Esophagus squamous epithelium (tissue), 5 donors: ENCODE measurements around the gene CLMP. TPM values are rescaled to one million over a fixed set of nuclear protein-coding genes. Genes with fewer than 3 reads are reported as not detected.

ENCODE experiments used
- DNase-seq: peaks from one replicate; lab custom pipeline; 2025; lab: John Stamatoyannopoulos, UW
- H3K27ac ChIP-seq, 4 donors: fragments of 200-600 bp; sonication (generic); one replicate each; pipeline ENCODE4 v1.5.1; 2016 to 2019; ENCODE audit warnings: mild to moderate bottlenecking in 1 of 4
- H3K27me3 ChIP-seq, 4 donors: fragments of 200-600 bp; sonication (generic); 1 replicate in 3 of 4; 2 replicates in 1 of 4; pipeline versions ENCODE4 v1.5.1 to v1.6.0; 2017 to 2021; ENCODE audit warnings: antibody characterized with exemption in 1 of 4
- H3K36me3 ChIP-seq, 3 donors: fragments of 200-600 bp; sonication (generic); one replicate each; pipeline ENCODE4 v1.5.1; 2016 to 2019
- H3K4me1 ChIP-seq, 3 donors: fragments of 200-600 bp; sonication (generic); one replicate each; pipeline ENCODE4 v1.5.1; 2017 to 2019
- H3K4me3 ChIP-seq, 4 donors: fragments of 200-600 bp; sonication (generic); 1 replicate in 3 of 4; 2 replicates in 1 of 4; pipeline ENCODE4 v1.5.1; 2016 to 2019; ENCODE audit warnings: mild to moderate bottlenecking in 2 of 4, moderate library complexity in 1 of 4
- H3K9me3 ChIP-seq, 3 donors: fragments of 200-600 bp; sonication (generic); one replicate each; pipeline ENCODE4 v1.5.1; 2016 to 2019
- CTCF ChIP-seq, 6 experiments: fragments of 450-650 bp in 4 of 6; fragments of 200-600 bp in 2 of 6; sonication (generic) in 2 of 6; IDR thresholded peaks; one replicate each; pipeline ENCODE4 v1.5.1; 2016 to 2019; ENCODE audit warnings: antibody characterized with exemption in 6 of 6, mild to moderate bottlenecking in 4 of 6, moderate library complexity in 4 of 6
- POLR2A ChIP-seq, 4 donors: fragments of 450-650 bp; IDR thresholded peaks; one replicate each; pipeline ENCODE4 v1.6.1; 2017; ENCODE audit warnings: antibody characterized with exemption in 4 of 4, mild to moderate bottlenecking in 4 of 4, moderate library complexity in 3 of 4
- WGBS, 2 donors: methylation state at CpG; one replicate each; pipeline ENCODE4 v1.1.5; 2018; 5-methylcytosine and 5-hydroxymethylcytosine counted together
- intact Hi-C: fragments of 100-400 bp; cut with DNase I; formaldehyde crosslinking; loops from one replicate; pipeline ENCODE4 v1.15.0; 2022
- total RNA-seq, 4 donors: library from RNA; depleted of rRNA; stranded (reverse); fragments of >200 nt; gene quantifications; one replicate each; pipeline ENCODE4 v1.1.0, GENCODE V29; 2016
- donor health status: DM: yes; HTN: yes; CAD: no.

CLMP gene
- total RNA-seq, 4 donors from 2014 or later = 4.8 to 47.9 (median 15.2) TPM

DNA sequence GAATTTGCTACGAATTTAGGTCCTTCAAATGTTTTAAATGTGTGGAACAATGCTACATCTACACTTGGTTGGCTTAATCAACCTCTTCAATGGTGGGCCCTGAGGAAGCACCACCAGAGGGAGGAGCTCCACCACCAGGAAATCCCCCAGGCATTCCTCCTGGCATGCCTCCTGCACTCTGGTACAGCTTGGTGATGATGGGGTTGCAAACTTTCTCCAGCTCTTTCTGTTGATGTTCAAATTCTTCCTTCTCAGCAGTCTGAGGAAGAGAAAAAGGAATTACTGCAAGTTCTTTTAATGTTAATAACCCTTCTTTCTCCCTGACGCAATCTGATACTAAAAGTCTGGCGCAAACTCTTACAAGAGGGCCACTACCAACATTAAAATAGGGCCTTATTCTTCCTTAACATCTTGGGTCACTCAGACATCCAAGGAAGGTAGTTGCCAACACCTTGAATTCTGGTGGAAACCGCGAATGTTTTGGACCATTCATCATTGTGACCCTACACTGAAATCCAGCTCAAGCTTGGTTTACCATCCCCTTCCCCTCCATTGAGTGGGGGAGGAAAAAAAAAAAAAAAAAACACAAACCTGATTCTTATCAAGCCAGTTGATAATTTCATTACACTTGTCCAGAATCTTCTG lies 137.3 kb downstream of the CLMP start:
- no peak for DNase-seq
- peaks cover 23 to 82% (median 36%) of the 10 kb centered on the region in 3 donors for H3K36me3 ChIP-seq
- TF ChIP-seq POLR2A (IDR thresholded peaks at IDR 0.05) = no peak
- TF ChIP-seq CTCF (IDR thresholded peaks at IDR 0.05) = no peak
- H3K27me3 ChIP-seq = no peaks in the 10 kb centered on the region
- H3K4me3 ChIP-seq = peak overlapping the region in 1 of 4 donors; percentile 91
- H3K27ac ChIP-seq = peak overlapping the region in 2 of 4 donors; percentile 100
- H3K9me3 ChIP-seq = no peaks in the 10 kb centered on the region
- peaks cover 23 to 72% (median 53%) of the 10 kb centered on the region in 3 donors for H3K4me1 ChIP-seq
- 52 to 58% methylated on average over 5 of the region's 5 CpGs for WGBS, 2 donors
- intact Hi-C loops = no loop called here

DNA sequence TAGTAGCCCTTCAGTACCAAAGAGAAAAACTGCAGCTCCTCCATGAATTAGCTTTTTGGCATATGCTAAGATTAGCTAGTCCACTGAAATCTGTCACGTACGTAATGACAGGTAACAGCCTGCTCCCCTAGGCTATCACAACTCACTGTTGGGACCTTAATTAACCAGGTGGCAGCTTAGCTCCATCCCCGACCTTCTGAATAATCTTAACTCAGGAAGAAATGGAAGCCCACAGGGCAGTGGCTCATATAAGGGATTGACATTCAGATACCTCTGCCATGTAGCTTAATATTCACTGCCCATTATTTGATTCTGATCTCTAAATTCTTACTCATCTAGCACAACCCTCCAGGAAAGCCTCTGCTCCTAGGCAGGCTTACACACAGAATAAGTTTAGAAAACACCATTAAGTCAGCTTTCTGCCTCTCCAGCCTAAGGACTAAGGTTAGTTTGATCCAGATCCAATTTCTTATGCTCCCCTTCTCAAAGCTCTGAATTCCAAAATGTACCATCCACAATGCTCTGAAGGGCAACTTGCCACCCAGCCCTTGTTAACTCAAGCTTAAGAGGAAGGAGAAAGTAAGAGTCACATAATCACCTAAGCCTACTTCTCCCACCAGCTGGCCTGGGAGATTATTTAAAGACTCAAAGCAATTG lies 138.1 kb downstream of the CLMP start:
- TF ChIP-seq CTCF (IDR thresholded peaks at IDR 0.05) (no peak), POLR2A (IDR thresholded peaks at IDR 0.05) (no peak)
- 37 to 53% methylated on average over 3 of the region's 3 CpGs for WGBS, 2 donors
- peaks cover 23 to 90% (median 36%) of the 10 kb centered on the region in 3 donors for H3K36me3 ChIP-seq

GRCh38 chr11:123055191-123055901 lies 139.7 kb downstream of the CLMP start:
- 42 to 43% methylated on average over 6 of the region's 6 CpGs for WGBS, 2 donors
- no peak for DNase-seq
- intact Hi-C loops = no loop called here
- Histone ChIP-seq H3K9me3 (no peaks in the 10 kb centered on the region), H3K4me3 (no peak overlapping the region), H3K4me1 (peaks cover 19 to 63% (median 46%) of the 10 kb centered on the region in 3 donors), H3K36me3 (peaks cover 23 to 82% (median 36%) of the 10 kb centered on the region in 3 donors), H3K27me3 (no peaks in the 10 kb centered on the region), H3K27ac (peak overlapping the region in 1 of 4 donors; percentile 7)
- TF ChIP-seq CTCF (IDR thresholded peaks at IDR 0.05) = no peak
- no peak for TF ChIP-seq POLR2A (IDR thresholded peaks at IDR 0.05)

More for the DNA sequence above, 138.1 kb downstream of the CLMP start:
- Histone ChIP-seq H3K27me3 (no peaks in the 10 kb centered on the region), H3K9me3 (no peaks in the 10 kb centered on the region), H3K27ac (peak overlapping the region in 3 of 4 donors; percentile 26 to 34 (median 30)), H3K4me1 (peaks cover 23 to 72% (median 53%) of the 10 kb centered on the region in 3 donors), H3K4me3 (no peak overlapping the region)
- intact Hi-C loops = no loop called here
- no peak for DNase-seq

DNA sequence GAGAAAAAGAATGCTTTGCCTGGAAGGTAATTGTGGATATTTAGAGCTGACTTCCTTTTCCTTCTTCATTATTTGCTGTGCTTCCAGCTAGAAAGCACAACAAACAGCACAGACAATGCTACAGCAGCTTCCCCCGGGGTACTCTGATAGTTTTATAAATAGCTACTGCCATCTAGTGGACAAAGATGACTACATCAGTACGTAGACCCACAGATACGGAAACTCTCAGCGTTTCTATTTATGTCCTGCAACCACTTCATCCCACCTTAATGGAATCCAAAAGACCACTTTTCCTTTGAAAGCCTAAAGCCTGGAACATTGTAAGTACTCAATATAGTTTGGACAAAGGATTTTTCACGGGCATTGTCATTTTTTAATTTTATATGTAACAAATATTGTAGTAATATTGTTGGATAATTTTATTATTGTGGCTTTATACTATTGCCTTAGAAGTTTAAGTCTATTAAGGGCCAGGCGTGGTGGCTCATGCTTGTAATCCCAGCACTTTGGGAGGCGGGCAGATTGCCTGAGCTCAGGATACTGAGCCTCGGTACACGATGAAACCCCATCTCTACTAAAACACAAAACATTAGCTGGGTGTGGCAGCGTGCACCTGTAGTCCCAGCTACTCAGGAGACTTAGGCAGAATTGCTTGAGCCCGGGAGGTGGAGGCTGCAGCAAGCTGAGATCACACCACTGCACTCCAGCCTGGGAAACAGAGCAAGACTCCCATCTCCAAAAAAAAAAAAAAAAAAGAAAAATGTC lies 140.6 kb downstream of the CLMP start:
- Histone ChIP-seq H3K4me3 (no peak overlapping the region), H3K9me3 (no peaks in the 10 kb centered on the region), H3K36me3 (peaks cover 23 to 73% (median 35%) of the 10 kb centered on the region in 3 donors), H3K27ac (peak overlapping the region in 1 of 4 donors; percentile 23), H3K4me1 (peaks cover 12 to 54% (median 41%) of the 10 kb centered on the region in 3 donors), H3K27me3 (no peaks in the 10 kb centered on the region)
- TF ChIP-seq POLR2A (IDR thresholded peaks at IDR 0.05) = no peak
- TF ChIP-seq CTCF (IDR thresholded peaks at IDR 0.05) = peak; percentile 47 to 69 (median 64)
- WGBS, 2 donors = 11 to 21% methylated on average over 11 of the region's 11 CpGs
- intact Hi-C loops = no loop called here
- no peak for DNase-seq
